HG02852 (cell line): ENCODE data around the gene BDH1.

ENCODE experiments used
- ATAC-seq: cut with Tn5 transposase; IDR thresholded peaks from one replicate; pipeline ENCODE4 v1.9.1; 2021; ENCODE audit warnings: mild to moderate bottlenecking, moderate library complexity; ENCODE audit not compliant: unreplicated experiment

BDH1 gene

DNA sequence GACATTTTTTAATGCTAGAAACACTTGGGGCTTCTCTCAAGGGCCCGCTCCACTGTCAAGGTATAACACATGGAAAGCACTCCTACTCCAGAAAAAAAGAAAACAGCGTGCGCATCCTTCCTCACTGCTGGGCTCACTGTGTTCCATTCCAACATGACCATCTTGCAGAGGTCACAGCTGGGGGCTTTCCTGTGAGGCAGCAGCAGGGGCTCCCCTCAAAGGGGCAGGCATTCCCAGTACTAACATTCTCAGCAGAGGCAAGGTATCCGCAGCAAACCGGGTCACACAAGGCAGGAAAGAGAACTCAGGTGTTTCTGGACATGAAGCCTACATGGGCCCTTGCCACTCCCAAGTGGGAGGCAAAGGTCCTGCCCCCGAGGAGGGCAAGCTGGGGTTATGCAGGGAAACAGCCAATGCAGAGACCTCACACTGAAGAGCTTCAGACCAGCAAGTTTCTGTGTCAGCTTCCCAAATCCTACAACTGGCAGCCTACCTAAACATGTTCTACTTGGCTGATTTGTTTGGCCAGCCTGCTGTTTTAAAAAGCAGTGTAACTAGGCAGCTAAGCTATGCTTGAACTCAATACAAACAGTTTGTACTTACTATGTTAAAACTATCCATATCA, 6.4 kb downstream of the BDH1 start:
- no peak for ATAC-seq

DNA sequence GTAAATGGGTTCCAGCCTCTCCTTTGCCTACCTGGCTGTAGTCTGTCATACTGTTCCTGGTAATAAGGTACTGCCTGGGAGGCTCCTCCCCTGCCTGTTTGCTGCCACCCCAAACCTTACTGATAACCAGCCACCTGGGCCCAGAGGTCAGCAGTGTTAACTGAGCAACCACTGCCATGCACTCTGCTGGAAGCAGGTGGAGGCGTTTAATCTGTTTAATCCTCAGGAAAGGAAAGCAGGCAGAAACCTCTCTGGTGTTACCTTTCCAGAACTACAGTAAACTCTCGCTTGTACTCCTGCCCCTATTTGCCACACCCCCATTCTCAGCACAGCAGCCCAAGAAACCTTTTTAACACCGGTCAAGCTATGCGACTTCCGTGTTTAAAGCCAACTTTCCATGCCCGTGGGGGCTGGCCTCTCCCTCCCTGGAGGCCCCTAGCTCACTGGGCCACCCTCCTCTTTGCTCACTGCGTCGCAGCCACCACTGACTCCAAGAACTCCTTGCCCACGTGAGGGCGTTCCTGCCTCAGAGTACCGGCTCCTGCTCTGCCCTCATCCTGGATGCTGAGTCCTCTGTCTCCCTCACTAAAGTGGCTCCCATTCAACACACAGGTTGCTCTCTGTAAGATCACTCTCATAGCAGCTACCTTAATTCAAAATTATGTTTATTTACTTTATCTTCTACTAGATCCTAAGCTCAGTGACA, 8.3 kb downstream of the BDH1 start:
- no peak for ATAC-seq

DNA sequence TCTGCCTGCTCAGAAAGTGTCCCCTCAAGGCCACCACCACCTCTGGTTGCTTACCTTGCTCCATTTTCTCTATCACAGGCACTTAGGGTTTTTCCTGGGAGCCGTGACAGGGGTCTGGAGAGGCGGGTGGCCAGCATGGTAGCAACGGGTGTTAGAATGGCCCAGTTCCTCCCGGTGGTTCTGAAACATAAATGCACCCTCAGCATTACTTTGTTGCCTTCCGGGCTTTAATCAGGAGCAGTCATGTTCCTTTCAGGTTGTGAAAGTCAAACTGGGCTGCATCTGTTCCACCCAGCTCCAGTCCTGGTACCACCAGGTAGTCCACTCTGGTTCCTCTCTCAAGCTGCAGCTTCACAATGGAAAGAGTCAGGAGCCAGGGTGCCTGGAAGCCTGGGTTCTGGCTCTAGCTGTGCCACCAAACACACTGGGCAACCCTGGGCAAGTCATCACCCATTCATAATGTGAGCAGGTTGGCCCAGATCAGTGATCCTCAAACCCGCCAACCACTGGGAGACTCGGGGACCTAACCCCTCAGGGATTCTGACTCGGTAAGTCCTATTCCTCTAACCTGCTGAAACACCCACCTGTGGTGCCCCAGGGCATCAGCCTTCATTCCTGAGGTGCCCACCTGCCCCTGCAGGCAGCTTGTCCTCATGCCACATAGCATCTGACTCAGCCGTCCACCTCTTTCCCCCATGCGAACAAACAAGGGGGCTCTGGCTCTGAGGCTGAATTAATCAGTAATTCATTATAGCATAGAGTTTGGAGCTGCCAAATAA, 9.3 kb downstream of the BDH1 start:
- ATAC-seq, result no peak

DNA sequence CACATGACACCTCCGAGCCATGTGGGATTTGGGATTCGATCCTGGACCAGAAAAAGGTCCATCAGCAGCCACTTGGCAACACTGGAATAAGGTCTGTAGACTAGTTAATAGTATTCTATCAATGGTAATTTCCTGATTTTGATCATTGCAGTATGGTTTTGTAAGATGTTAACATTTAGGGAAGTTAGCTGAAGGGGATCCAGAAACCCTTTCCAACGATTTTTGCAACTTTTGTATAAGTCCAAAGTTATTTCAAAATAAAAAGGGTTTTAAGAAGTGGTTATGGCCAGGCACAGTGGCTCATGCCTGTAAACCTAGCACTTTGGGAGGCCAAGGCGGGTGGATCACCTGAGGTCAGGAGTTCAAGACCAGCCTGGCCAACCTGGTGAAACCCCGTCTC, 10.2 kb downstream of the BDH1 start:
- no peak for ATAC-seq

DNA sequence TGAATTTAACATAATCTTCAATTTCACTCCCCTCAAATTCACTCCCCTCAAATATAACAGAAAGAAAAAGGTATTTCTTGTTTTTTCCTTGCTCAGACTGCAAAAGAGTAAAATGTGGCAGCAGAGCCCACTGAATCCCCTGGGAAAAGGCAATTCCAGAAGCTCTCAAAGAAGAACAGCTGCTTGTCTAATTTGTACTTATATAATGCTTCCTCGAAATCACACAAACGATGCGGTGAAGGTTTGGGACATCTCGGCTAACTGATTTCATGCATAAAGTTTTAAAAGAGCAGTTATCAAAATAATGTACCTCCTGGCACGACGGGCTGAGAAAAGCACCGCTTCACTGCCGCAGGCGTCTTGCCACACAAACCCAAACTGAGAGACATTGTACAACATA, 10.7 kb downstream of the BDH1 start:
- no peak for ATAC-seq

DNA sequence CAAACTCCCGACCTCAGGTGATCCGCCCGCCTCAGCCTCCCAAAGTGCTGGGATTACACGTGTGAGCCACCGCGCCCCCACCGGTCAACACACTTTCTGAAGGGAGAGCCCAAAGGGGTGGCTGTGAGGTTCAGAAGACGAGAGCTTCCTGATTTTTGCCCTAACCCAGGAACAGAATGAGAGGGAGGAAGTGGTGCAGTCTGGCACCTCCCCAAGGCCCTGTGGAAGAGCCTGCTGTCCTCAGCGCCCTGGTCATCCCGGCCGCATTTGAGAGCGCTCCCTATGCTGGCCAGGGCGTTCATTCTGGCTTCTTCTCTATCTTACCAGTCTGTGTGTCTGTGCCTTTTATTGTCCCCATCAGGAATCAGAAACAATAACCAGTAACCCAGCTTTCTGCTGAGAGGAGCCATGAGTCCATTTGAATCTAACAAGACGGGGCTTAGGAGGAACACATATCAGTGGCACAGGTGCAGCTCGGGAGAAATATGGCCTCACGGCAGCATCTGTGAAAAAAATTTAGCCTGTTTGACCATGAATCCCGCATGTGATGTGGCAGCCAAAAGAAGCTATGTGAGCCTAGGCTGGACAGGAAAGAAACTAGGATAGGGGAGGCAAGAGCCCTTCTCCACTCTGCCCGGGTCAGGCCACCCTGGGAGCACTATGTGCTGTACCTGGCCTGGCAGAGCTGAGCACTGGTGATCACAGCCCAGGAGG, 12.9 kb downstream of the BDH1 start:
- ATAC-seq, result no peak

DNA sequence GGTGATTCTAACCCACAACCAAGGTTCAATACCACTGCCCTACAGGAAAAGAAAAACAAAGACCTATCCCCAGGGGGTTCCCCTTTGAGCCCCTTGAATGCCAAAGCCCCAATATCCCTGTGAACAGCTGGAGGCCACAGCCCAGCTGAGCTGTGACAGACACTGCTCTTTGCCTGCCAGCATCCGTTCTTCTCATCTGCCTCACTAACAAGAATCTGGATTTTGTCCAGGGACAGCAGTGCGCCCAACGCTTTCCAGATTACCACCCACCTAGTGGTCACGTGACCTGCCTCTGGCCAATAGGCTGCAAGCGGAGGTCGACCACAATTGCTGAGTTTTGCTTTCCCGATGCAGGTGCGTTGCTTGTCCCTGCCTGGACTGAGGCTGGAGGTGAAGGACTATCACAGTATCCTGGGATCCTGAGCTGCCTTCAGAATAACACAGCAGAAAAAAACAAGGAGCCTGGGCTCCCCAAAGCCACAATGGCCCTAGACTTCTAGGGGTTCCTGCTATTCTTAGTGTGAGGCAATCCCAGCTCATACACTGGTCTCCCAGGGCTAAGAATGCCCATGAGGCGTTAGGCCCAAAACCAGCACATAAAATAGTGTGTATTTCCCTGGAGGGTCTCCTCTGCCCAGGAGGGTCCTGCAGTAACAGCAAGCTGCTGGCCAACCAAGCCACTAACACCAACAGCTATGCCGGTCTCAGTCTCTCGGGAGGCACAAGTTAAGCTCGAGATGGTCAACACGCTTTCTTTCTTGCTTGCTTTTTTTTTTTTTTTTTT, 13.8 kb downstream of the BDH1 start:
- no peak for ATAC-seq

DNA sequence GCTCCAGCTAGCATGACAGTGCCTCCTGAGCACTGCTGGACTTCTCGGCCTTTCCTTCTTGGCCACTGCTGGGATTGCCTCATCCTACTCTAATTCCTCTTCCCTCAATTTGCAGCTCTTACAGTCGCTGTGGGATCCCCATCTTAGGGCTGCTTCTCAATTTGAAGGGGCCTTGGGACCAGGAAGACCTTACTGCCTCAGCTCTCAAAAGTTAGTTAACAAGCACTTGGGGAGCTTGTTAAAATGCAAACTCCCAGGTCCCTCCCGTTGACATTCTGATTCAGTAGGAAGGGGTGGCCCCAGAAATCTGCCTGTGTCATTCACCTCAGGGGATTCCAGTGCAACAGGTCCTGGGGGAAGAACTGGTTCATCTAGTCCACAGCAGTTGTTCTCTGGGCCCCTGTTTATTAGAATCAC, 14.8 kb downstream of the BDH1 start:
- ATAC-seq, result no peak

DNA sequence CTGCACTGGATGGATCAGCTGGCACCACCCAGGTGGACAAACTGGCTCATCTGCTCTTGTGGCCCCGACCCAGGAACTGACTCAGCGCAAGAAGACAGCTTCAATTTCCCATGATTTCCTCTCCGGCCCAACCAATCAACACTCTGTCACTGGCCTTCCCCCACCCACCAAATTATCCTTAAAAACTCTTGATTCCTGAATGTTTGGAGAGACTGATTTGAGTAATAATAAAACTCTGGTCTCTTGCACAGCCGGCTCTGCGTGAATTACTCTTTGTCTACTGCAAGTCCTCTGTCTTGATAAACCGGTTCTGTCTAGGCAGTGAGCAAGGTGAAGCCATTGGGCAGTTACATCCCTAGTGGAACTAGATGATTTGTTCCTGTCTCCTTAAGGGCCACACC, 16.1 kb downstream of the BDH1 start:
- no peak for ATAC-seq

DNA sequence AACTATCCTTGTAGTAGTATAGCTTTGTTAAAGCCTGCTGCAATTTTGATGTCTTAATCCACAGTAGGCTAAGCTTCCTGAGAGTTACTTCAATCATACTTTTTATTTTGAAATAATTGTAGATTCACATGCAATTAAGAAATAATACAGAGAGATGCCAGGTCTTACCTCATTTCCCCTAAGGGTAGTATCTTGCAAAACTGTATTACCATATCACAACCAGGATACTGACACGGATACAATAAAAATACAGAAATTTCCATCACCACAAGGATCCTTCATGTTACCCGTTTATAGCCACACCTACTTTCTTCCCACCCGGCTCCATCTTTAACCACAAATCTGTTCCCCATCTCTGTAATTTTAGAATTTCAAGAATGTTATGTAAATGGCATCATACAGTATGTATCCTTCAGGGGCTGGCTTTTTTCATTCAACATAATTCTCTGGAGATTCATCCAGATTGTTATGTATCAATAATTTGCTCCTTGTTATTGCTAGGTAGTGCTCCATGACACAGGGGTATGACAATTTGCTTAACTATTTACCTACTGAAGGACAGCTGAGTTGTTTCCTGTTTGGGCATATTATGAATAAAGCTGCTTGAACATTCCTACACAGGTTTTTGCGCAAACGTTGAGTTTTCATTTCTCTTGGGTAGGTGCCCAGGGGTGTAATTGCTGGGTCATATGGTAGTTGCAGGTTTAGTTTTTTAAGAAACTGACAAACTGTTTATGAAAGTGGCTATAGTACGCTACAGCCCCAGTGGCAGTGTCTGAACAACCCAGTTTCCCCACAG, 21.6 kb downstream of the BDH1 start:
- no peak for ATAC-seq

DNA sequence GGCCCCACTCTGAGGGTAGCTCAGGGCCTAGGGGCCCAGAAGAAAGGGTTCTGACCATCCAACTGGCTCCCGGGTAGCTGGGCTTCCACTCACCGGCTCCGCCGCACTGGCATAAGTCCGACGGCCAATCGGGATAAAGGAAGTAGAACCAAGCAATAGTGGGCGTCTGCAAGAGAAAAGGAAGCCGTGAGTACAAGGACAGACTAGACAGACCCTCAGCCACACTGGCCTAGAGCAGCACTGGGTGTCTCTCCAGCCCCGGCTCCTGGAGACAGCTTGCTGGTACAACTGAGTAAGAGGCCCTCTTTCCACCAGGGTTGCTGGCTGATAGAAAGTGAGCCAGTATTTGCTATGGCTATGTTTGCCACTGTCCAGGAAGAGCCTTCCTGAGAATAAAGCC, 22.4 kb downstream of the BDH1 start:
- ATAC-seq, result no peak

DNA sequence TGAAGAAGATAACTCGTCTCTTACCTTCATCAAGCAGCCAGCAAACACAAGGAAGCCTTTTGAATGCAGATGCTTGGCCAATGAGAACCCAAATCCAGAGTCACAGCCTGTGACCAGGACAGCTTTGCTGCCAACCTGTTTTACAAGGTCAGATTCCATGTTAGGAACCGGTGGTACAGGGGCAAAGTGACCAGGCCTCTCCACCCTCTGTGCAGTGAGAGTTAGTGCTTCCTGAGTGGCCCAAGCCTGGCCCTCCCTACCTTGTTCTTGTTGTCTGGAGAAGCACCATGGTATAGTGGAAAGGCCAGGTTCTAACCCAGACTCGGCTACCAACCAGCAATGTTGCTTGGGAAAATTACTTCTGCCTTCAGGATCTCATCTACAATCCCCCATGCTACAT, 23.4 kb downstream of the BDH1 start:
- no peak for ATAC-seq

DNA sequence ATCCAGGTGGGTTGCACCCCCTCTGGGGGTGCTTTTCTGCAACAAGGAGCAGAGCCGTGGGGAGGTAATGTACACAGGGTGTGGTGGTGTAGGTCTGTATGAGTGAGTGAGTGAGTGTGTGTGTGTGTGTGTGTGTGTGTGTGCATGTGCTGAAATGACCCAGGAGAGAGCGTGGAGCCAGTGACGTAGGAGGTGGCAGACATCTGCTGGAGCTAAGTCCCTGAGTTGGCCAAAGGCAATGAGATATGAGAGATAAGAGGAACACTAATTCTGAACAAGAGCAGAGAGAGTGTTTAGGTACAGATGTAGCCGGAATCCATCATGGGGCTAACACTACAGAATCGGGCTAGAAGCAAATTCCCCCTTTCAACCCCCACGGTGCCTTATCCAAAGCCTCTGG, 27.6 kb downstream of the BDH1 start:
- no peak for ATAC-seq

DNA sequence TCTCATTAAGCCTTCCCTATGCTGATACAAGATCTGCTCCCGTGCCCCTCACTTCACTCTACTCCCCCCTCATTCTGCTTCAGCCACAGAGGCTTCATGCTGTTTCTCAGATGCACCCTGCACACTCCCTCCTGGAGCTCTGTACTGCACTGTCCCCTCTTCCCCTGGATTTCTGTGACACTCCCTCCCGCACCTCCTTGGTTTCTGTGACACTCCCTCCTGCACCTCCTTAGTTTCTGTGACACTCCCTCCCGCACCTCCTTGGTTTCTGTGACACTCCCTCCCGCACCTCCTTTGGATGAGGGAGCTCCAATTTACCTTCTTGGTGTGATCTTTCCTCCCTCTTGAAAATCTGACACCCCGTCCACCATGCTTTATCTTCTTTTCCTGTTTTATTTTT, 28.2 kb downstream of the BDH1 start:
- no peak for ATAC-seq

DNA sequence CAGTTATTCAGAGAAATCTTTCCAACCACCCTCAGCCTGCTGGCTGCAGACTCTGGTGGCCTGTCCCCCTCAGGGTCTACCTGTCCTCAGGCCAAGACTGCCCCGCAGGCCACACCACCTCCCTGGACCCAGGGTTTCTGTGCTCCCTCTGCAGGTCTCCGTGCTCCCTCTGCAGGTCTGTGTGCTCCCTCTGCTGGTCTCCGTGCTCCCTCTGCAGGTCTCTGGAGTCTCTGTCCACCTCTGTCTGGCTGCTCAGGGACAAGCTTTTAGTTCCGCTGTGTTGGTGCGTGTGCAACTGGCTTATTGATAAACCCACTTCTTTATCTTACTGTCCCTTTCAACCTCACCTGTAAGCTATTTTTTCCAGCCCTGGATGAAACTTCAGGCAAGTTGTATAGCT, 30.1 kb downstream of the BDH1 start:
- no peak for ATAC-seq

DNA sequence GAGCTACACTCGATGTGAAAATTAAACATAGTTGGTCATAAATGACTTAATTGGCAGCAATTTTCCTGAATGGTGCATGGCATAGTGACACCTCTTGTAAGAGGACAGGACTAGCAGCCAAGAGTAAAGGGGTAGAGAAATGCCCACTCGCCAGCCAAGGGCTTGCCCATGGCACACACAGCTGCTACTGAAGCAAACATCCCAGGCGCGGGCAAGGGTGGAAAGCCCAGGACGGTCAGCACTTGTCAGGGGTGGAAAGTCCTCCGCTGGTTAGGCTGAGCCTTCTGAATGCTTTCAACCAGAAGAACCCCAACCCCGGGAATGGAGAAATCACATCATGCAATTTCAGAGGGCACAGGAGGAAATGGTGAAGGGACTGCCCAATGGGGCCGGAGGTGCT, 31.6 kb downstream of the BDH1 start:
- ATAC-seq, result no peak

DNA sequence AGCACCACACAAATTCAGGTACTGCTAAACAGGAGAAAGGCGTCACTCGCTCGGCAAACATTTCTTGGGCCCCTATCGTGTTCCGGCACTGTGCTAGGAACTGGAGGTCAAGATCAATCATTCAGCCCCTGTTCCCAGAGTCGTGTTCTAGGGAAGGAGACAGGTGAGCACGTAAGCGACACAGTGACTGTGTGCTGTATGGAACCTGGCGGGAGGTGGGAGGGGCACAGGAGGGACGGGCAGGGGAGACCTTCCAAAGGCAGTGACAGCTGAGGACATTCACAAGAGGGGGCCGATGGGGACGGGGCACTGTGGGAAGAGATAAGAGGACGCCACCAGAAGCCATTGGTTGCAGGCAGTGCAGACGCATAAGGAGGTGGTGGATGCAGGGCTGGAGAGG, 32.2 kb downstream of the BDH1 start:
- no peak for ATAC-seq

DNA sequence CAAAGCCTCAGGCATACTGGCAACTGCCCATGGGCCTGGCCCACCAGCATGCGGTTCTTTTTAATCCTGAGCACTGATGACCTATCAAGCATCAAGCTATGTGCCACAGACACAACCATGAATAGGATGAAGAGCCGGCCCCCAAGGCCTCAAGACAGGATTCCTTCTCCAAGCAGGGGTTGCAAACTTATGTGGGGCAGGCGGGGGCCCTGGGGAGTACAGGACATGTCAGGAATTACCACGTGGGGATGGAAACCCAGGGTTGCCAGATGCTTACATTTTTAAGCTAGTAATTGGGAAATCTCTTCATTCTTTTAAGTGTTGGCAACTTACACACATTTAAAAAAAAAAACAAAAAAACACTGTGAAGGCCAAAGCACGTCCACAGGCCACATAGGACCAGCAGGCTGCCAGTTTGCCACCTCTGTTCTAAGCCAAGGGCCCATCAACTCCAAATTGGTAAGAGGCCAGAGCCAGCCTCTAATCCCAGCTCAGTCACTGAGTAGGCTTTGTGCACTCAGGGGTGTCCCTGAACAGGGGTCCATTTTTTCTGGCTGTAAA, 32.8 kb downstream of the BDH1 start:
- ATAC-seq, result no peak

DNA sequence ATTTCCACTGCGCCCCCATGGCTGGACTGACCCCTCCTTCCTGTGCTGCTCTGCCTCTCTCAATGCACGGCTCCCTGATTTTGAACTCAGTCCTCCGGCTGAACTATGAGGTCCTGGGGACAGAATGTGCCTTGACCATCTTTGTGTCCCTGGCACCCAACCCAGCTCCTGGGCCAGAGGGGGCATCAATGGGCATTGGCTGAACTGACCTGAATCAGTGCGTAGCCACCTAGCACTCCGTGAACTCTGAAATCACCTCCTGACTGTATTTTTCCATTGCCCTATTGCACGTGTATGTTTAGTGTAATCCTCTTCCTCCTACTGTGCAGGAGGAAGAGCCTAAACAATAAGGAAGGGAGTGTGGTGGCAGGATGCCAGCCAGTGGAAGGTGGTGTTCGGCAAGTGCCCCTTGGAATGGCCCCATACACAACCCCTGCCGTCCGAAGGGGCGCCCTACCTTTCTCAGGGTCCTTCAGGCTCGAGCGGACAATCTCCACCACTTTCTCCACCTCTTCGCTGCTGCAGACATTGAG, 33.5 kb downstream of the BDH1 start:
- ATAC-seq, result no peak
